Head of caudate nucleus (tissue), 42 donors: ENCODE results near the gene MALT1.
"Not testable (repeated sequence)": the region's sequence is repeated elsewhere in the genome, so short reads cannot be mapped to it uniquely, and the experiment has no call there.

Source experiments
- DNase-seq, 42 donors: peaks; one replicate each; pipeline versions ENCODE4 v3.0.0 to v3.0.0-alpha.2; 2020 to 2021; ENCODE audit warnings: mixed read lengths in 7 of 42
- intact Hi-C: fragments of 100-400 bp; cut with DNase I; formaldehyde crosslinking; loops from one replicate; pipeline ENCODE4 v1.15.0; 2022

Gene MALT1

DNA sequence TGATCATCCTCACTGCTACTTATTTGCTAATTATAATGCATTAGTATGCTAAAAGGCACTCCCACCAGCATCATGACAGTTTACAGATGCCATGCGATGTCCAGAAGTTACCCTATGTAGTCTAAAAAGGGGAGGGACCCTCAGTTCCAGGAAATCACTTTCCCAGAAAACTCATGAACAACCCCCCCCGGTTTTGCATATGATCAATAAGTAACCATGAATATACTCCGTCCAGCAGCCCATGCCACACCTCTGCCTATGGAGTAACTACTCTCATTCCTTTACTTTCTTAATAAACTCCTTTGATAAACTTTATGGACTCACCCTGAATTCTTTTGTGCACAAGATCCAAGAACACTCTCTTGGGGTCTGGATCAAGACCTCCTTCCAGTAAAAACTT, 86.8 kb downstream of the MALT1 start:
- intact Hi-C loops: no loop called here
- peak in 1 of 42 donors; percentile 30 for DNase-seq

DNA sequence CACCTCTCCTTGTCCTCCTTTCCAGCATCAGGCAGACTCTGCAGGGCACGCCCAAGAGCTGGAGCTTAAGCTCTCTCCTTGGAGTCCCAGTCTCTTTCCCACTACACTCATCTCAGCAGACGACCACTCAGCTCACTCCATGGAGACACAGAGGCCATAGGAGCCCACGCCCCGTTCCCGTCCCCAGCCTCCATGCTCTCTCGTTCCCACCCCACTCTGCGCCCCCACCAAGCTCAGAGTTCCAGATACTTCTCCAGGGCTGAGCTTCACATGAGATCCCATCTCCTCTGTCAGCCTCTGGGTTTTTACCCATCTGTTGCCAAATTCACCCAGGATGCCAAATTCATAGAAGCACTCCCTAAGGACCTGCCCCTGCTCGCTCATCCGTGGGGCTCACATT, 87.3 kb downstream of the MALT1 start:
- DNase-seq: peak in 3 of 42 donors; percentile 14 to 30 (median 30)
- intact Hi-C loops: no loop called here

- peak in 5 of 42 donors; percentile 1 to 39 (median 27) for DNase-seq
- intact Hi-C loops: loop anchor here (10.0 kb wide), 1 partner anchor 227 kb away; no protein-coding TSS in a partner anchor
These were observed 90.1 kb downstream of the MALT1 start for GRCh38 chr18:58761241-58761969.

DNA sequence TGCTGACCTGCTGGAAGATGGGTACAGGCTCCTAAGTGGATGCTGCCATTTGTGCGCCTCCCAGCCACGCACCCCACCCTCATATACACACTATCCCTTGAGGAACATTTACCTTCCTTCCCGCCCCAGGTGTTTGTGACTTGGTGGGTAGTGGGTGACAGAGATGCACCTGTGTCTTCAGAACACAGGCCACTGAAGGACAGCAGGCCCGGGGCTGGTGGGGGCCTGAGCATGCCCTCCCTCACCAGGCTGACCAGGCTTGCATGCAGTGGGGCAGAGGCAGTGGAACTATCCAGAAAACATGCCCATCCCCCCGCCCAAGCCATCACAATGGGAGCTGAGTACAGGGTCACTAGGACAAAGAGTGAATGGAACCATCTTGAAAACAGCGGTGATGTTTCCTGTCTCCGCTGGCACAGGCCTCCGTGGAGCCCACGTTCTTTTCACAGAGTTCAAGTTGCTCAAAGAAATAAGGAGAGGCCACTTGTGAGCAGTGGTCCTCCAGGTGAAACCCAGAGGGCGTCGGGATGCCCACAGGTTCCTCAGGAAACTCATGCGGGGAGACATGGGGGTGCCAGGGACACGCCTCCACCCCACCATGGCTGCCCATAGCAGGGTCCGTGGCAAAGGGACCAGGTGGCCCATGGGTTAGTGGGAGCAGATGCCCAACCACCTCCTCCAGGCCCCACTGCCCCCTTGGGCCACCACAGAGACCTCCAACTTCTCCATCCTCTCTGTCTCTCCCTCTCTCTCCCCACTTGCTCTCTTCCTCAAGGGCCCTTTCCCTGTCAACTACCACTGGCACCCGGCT, 90.9 kb downstream of the MALT1 start:
- DNase-seq: peak in 6 of 42 donors; percentile 9 to 35 (median 28)
- intact Hi-C loops: loop anchor here (10.0 kb wide), 1 partner anchor 227 kb away; no protein-coding TSS in a partner anchor

GRCh38 chr18:58762781-58763171, 91.5 kb downstream of the MALT1 start:
- intact Hi-C loops: loop anchor here (10.0 kb wide), 1 partner anchor 228 kb away; no protein-coding TSS in a partner anchor
- DNase-seq: peak in 5 of 42 donors; percentile 15 to 41 (median 35)

DNA sequence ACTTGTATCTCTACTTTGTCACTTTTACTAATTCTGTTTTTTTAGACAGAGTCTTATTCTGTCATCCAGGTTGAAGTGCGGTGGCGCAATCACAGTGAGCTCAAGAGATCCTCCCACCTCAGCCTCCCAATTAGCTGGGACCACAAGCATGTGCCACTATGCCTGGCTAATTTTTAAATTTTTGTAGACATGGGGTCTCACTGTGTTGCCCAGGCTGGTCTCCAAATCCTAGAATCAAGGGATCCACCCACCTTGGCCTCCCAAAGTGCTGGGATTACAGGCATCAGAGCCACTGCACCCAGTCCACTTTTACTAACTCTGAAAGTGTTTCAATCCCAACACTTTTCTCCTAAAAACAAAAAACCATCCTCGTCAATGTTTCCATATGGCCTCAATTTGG, 94.9 kb downstream of the MALT1 start:
- DNase-seq: peak in 7 of 42 donors; percentile 1 to 20 (median 8)
- intact Hi-C loops: loop anchor here (10.0 kb wide), 1 partner anchor 231 kb away; no protein-coding TSS in a partner anchor

DNA sequence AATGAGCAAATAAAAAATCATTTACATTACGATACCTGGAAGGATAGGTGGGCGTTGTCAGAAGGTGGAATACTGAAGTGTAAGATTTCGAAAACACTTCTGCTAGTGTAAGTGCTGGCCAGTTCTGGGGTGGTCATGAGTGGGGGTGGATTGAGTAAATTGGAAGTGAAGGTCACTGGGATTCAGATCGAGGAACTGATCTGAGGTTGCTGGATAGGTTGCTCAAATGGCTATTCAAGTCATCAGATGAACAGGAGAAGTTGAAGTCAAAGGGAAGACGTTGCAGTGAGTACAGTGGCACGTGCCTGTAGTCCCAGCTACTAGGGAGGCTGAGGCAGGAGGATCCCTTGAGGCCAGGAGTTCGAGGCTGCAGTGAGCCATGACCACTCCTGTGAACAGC, 95.7 kb downstream of the MALT1 start:
- intact Hi-C loops: loop anchor here (10.0 kb wide), 1 partner anchor 232 kb away; no protein-coding TSS in a partner anchor

GRCh38 chr18:58768293-58768974, 97.2 kb downstream of the MALT1 start:
- peak; percentile 65 to 92 (median 85) for DNase-seq
- intact Hi-C loops: loop anchor here (10.0 kb wide), 1 partner anchor 234 kb away; no protein-coding TSS in a partner anchor

More for the DNA sequence above, 95.7 kb downstream of the MALT1 start:
- peak in 4 of 42 donors; percentile 3 to 25 (median 8) for DNase-seq

GRCh38 chr18:58769321-58769720, 98.1 kb downstream of the MALT1 start:
- peak in 1 of 42 donors; percentile 29 for DNase-seq
- intact Hi-C loops: loop anchor here (10.0 kb wide), 1 partner anchor 235 kb away; no protein-coding TSS in a partner anchor

DNA sequence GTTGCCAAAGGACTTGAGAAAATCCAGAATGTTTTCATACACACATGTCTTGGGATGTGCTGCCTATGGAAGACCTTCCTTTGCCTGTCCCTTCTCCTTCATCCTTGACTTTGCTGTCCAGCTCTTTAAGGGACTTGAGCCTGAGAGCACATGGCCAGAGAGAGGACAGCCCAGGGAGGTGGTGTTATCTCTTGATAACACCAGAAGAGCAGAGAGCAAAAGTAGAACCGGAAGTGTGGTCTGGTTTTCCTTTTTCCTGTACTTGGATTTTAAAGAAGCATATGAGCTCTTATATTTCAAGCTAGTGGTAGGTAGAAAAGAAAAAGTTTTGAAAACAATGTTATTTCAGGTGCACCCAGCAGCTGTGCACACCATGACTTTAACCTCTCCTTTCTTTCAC, 99.3 kb downstream of the MALT1 start:
- no peak for DNase-seq
- intact Hi-C loops: no loop called here

DNA sequence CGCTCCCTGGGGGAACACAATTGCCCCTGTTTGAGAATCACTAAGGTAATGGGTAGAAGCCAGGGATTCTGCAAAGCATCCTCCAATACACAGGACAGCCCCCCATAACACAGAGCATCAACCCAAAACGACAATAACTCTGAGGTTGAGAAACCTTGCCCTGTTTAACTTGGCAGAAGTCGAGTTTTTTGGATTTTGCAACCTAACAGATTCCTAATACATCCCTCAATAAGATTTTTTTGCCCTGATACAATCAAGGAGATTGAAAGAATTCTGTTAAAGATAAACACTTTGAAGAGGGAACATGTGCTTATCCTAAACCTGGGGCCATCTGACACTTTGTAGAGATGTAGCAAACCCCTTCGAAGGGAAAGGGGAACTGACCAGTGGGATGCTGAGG, 100.9 kb downstream of the MALT1 start:
- DNase-seq: no peak
- intact Hi-C loops: no loop called here

GRCh38 chr18:58776084-58776483, 104.8 kb downstream of the MALT1 start:
- intact Hi-C loops: no loop called here
- DNase-seq: no peak

- DNase-seq, intact Hi-C loops: not testable (repeated sequence)
These were observed 105.3 kb downstream of the MALT1 start for GRCh38 chr18:58776541-58776940.

GRCh38 chr18:58777471-58777870, 106.2 kb downstream of the MALT1 start:
- intact Hi-C loops: no loop called here
- DNase-seq: no peak

GRCh38 chr18:58779529-58779928, 108.3 kb downstream of the MALT1 start:
- intact Hi-C loops: no loop called here
- DNase-seq: no peak

DNA sequence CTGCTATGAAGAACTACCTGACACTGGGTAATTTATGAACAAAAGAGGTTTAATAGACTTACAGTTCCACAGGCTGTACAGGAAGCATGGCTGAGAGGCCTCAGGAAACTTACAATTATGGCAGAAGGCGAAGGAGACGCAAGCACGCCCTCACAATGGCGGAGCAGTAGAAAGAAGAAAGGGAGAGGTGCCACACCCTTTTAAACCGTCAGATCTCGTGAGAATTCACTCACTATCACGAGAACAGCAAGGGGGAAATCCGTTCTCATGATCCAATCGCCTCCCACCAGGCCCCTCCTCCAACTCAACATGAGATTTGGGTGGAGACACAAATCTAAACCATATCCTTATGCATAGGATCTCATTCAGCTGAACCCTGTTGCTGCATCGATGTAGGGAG, 108.8 kb downstream of the MALT1 start:
- intact Hi-C loops: loop anchor here (2.0 to 5.0 kb wide), 2 partner anchors 87 to 291 kb away; no protein-coding TSS in a partner anchor
- no peak for DNase-seq

DNA sequence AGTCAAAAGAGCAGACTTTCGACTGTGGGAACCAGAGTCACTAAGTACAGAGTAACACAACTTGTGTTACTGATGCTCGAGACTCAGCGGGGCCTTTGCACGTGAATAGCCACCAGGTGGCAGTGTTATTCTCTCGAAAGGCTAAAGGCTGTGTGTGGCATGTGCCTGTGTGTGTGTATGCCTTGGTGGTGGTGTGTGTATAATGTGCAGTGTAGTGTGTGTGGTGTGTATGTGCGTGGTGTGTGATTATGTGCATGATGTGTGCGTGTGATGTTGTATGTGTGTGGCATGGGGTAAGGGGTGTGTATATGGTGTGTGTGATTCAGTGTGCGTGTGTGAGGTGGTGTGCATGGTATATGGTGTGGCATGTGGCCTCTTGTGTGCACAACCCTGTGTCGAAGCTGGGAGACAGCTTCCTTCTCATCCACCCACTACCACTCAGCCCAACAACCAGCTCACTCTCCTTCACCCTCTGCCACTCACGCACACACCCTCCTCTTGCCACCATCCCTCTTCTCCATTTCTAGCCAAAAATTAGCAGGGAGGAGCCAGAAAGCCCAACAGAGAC, 110.4 kb downstream of the MALT1 start:
- peak; percentile 69 to 96 (median 88) for DNase-seq
- intact Hi-C loops: loop anchor here (2.0 to 5.0 kb wide), 2 partner anchors 86 to 289 kb away; no protein-coding TSS in a partner anchor

DNA sequence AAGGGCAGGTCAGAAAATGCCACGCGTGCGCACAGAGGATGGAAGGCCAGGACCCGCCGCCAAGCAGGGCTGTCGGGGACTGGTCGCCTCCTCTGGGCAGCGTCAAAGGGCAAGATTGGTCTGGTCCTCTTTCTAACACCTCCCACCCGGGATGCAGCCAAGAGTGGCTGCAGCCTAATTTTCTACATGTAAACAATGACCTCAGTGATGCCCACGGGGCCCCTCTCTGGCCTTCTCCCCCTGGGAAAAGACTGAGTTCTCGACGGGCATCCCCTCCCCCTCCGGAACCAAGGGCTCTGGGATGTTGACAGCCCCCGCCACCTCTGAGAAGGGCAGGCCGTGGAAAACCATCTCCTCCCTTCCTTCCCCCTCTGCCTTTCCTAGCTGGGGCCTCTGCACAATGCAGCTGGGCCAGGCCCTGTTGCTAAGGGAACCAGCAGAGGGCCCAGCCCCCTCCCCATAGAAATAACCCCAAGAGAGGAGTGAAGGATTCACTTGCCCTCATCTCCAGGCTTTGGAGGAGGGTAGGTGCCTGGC, 113.4 kb downstream of the MALT1 start:
- intact Hi-C loops: loop anchor here (5.0 kb wide), 1 partner anchor 83 kb away; no protein-coding TSS in a partner anchor
- peak in 6 of 42 donors; percentile 8 to 28 (median 18) for DNase-seq
